ENCODE results near the gene REEP3.

The REEP3 gene

GRCh38 chr10:63666836-63667383, 145.7 kb downstream of the REEP3 start:
- no peak for DNase-seq (ENCODE audit: low spot score)

GRCh38 chr10:63667596-63668480, 146.6 kb downstream of the REEP3 start:
- no peak for DNase-seq (ENCODE audit: low spot score)

GRCh38 chr10:63670291-63670898, 149.2 kb downstream of the REEP3 start:
- DNase-seq (ENCODE audit: low spot score), result no peak

- no peak for DNase-seq (ENCODE audit: low spot score)
These were observed 150.2 kb downstream of the REEP3 start for GRCh38 chr10:63671317-63671937.

- no peak for DNase-seq (ENCODE audit: low spot score)
These were observed 151.3 kb downstream of the REEP3 start for GRCh38 chr10:63672491-63672890.

GRCh38 chr10:63673246-63673645, 152.0 kb downstream of the REEP3 start:
- DNase-seq (ENCODE audit: low spot score), result no peak

- no peak for DNase-seq (ENCODE audit: low spot score)
These were observed 152.6 kb downstream of the REEP3 start for GRCh38 chr10:63673846-63674245.

Measured in CD4-positive, alpha-beta T cell treated with Interleukin-6 at 100 ng/mL for 8 hours (primary cell).